Effector memory CD8-positive, alpha-beta T cell (primary cell): ENCODE measurements around the gene PRPF18.
A peak's percentile ranks its signal among the peaks of the same experiment; 100 is the strongest.

ENCODE experiments used
- ATAC-seq: fragments of 150-1000 bp; cut with Tn5 transposase; replicated peaks from 2 replicates; pipeline ENCODE4 v1.10.0; 2021; ENCODE audit warnings: mild to moderate bottlenecking, moderate library complexity
- DNase-seq, 3 experiments: peaks; one replicate each; pipeline ENCODE4 v3.0.0; 2021
- H3K27ac Mint-ChIP-seq, 2 donors: one replicate each; pipeline ENCODE4 v1.8.0; 2022; ENCODE audit warnings: mild to moderate bottlenecking in 2 of 2, mixed read lengths in 2 of 2, moderate library complexity in 2 of 2
- H3K27me3 Mint-ChIP-seq, 2 donors: one replicate each; pipeline ENCODE4 v1.8.0; 2022; ENCODE audit warnings: mixed read lengths in 2 of 2
- H3K36me3 Mint-ChIP-seq: one replicate; pipeline ENCODE4 v1.8.0; 2022; ENCODE audit warnings: mild to moderate bottlenecking, moderate library complexity, mixed read lengths; ENCODE audit not compliant: insufficient read depth
- H3K4me1 Mint-ChIP-seq, 2 donors: one replicate each; pipeline ENCODE4 v1.8.0; 2022; ENCODE audit warnings: low read depth in 2 of 2, mixed read lengths in 2 of 2
- H3K4me3 Mint-ChIP-seq, 2 donors: one replicate each; pipeline ENCODE4 v1.8.0; 2022; ENCODE audit warnings: mild to moderate bottlenecking in 2 of 2, mixed read lengths in 2 of 2, moderate library complexity in 2 of 2
- H3K9me3 Mint-ChIP-seq, 2 donors: one replicate each; pipeline ENCODE4 v1.8.0; 2022; ENCODE audit warnings: mixed read lengths in 2 of 2

PRPF18 gene

GRCh38 chr10:13654846-13655245 is 68.1 kb downstream of the PRPF18 start:
- no peak for ATAC-seq
- Mint-ChIP-seq H3K27me3 (no peaks in the 10 kb centered on the region), H3K4me3 (no peak overlapping the region), H3K9me3 (no peaks in the 10 kb centered on the region), H3K4me1 (peaks cover 0 to under 1% of the 10 kb centered on the region in 2 donors), H3K27ac (no peak overlapping the region), H3K36me3 (no peaks in the 10 kb centered on the region)
- no peak for DNase-seq

GRCh38 chr10:13656337-13657100 is 69.8 kb downstream of the PRPF18 start:
- no peak for ATAC-seq
- no peaks in the 10 kb centered on the region for H3K36me3 Mint-ChIP-seq
- no peak overlapping the region for H3K27ac Mint-ChIP-seq
- no peak for DNase-seq
- H3K4me1 Mint-ChIP-seq, result peaks cover 0 to 6% of the 10 kb centered on the region in 2 donors
- H3K27me3 Mint-ChIP-seq, result no peaks in the 10 kb centered on the region
- no peaks in the 10 kb centered on the region for H3K9me3 Mint-ChIP-seq
- no peak overlapping the region for H3K4me3 Mint-ChIP-seq

DNA sequence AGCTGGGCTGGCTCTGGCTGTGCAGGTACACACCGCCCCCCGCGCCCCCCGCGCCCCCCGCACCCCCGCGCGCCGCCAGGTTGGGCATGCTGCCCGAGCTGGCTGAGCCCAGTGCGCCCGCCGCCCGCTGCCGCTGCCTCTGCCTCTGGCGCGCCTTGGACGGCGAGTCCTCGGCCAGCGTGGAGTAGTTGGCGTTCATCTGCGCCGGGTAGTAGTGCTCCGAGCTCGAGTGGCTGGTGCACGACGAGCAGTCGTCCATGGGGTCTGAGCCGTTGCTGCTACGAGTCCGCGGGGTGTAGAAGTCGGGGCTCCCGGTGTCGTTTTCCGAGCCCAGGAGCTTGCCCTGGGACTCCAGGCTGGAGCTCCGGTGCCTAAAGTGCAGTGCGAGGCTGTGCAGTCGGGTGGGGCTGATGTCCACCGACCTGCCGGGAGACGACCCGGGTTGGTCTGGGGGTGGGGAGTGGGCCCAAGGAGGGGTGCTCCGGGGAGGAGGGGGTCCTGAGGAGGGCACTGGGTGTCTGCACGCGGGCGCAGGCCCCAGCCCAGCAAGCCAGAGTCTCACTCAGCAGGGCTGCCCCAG is 70.4 kb downstream of the PRPF18 start:
- no peaks in the 10 kb centered on the region for H3K27me3 Mint-ChIP-seq
- peaks cover 0 to 6% of the 10 kb centered on the region in 2 donors for H3K4me1 Mint-ChIP-seq
- ATAC-seq, result no peak
- no peak for DNase-seq
- H3K4me3 Mint-ChIP-seq, result no peak overlapping the region
- H3K36me3 Mint-ChIP-seq, result no peaks in the 10 kb centered on the region
- H3K9me3 Mint-ChIP-seq, result no peaks in the 10 kb centered on the region
- no peak overlapping the region for H3K27ac Mint-ChIP-seq

GRCh38 chr10:13658264-13658663 is 71.5 kb downstream of the PRPF18 start:
- DNase-seq, result no peak
- H3K4me1 Mint-ChIP-seq, result peaks cover 0 to 6% of the 10 kb centered on the region in 2 donors
- no peak overlapping the region for H3K27ac Mint-ChIP-seq
- no peak overlapping the region for H3K4me3 Mint-ChIP-seq
- H3K27me3 Mint-ChIP-seq, result no peaks in the 10 kb centered on the region
- no peak for ATAC-seq
- H3K9me3 Mint-ChIP-seq, result no peaks in the 10 kb centered on the region
- H3K36me3 Mint-ChIP-seq, result no peaks in the 10 kb centered on the region

- Mint-ChIP-seq H3K36me3 (no peaks in the 10 kb centered on the region), H3K4me3 (peak overlapping the region in 1 of 2 donors; percentile 21), H3K27me3 (no peaks in the 10 kb centered on the region), H3K27ac (no peak overlapping the region), H3K4me1 (peaks cover 0 to 6% of the 10 kb centered on the region in 2 donors), H3K9me3 (no peaks in the 10 kb centered on the region)
- DNase-seq (no peak), ATAC-seq (no peak)
Observed at GRCh38 chr10:13658871-13659685, 72.3 kb downstream of the PRPF18 start.

GRCh38 chr10:13659887-13660550 is 73.3 kb downstream of the PRPF18 start:
- peak overlapping the region in 1 of 2 donors; percentile 44 for H3K27ac Mint-ChIP-seq
- H3K4me1 Mint-ChIP-seq, result peaks cover 0 to 6% of the 10 kb centered on the region in 2 donors
- H3K9me3 Mint-ChIP-seq, result no peaks in the 10 kb centered on the region
- no peaks in the 10 kb centered on the region for H3K27me3 Mint-ChIP-seq
- ATAC-seq (peak; percentile 63), DNase-seq (peak; percentile 60 to 65 (median 61))
- no peak overlapping the region for H3K4me3 Mint-ChIP-seq
- H3K36me3 Mint-ChIP-seq, result no peaks in the 10 kb centered on the region

DNA sequence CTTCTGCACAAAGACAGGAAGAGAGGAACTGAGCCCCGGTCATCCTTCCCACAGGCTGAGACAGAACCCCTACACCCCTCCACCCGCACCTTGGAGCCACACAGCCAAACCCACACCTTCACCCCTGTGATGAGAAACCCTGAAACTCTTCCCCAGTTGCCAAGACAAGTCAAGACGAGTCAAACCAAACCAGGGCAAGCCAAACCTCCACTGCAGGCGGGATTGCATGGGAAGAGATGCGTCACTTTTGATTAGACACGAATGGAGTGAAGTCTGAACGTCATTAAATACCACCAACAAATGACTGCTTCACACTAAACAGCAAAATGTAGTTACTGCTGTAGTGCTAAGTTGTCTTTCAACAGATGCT is 73.8 kb downstream of the PRPF18 start:
- H3K4me1 Mint-ChIP-seq, result peaks cover 0 to 6% of the 10 kb centered on the region in 2 donors
- H3K4me3 Mint-ChIP-seq, result no peak overlapping the region
- peak overlapping the region in 1 of 2 donors; percentile 44 for H3K27ac Mint-ChIP-seq
- no peaks in the 10 kb centered on the region for H3K36me3 Mint-ChIP-seq
- H3K27me3 Mint-ChIP-seq, result no peaks in the 10 kb centered on the region
- H3K9me3 Mint-ChIP-seq, result no peaks in the 10 kb centered on the region
- ATAC-seq (no peak), DNase-seq (no peak)

- no peaks in the 10 kb centered on the region for H3K9me3 Mint-ChIP-seq
- no peak overlapping the region for H3K27ac Mint-ChIP-seq
- DNase-seq, result no peak
- no peak overlapping the region for H3K4me3 Mint-ChIP-seq
- H3K36me3 Mint-ChIP-seq, result no peaks in the 10 kb centered on the region
- peaks cover 0 to 6% of the 10 kb centered on the region in 2 donors for H3K4me1 Mint-ChIP-seq
- no peaks in the 10 kb centered on the region for H3K27me3 Mint-ChIP-seq
- ATAC-seq, result no peak
Observed at GRCh38 chr10:13661256-13661655, 74.5 kb downstream of the PRPF18 start.

DNA sequence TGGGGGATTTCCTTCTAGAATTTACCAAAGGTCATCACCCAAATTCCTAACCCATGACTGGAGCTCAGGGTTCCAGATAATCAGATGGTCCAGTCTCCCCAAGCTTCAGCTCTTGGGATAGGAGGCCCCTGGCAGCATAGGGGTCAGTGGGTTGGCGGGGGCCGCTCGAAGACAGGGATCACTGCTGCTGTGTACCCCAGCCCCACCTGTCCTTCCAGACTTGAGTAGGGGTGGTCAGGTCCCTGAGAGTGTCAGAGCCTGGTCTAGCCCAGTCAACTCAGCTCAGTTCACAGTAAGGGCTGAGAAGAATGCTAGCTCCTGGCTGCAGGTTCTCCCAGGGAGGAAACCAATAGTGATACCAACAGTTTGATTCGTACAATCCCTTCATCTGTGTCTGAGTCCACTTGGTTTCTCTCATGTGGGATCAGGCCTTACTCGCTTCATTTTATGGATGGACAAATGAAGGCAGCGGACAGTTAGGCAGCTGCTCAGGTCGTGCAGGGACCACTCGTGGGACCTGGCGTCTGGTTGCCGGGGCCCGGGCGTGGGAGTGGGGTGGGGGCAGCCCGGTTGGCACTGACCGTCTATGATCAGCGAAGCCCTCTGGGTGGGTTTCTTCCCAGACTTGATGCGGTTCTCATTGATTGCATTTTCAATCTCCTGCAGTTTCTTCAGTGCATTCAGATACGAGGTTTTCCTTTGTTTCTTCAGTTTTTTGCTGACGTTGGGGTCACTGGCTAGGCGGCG is 78.9 kb downstream of the PRPF18 start:
- Mint-ChIP-seq H3K27ac (no peak overlapping the region), H3K9me3 (no peaks in the 10 kb centered on the region), H3K27me3 (no peaks in the 10 kb centered on the region), H3K4me1 (no peaks in the 10 kb centered on the region), H3K36me3 (no peaks in the 10 kb centered on the region), H3K4me3 (no peak overlapping the region)
- DNase-seq (no peak), ATAC-seq (no peak)

- no peaks in the 10 kb centered on the region for H3K9me3 Mint-ChIP-seq
- no peak overlapping the region for H3K27ac Mint-ChIP-seq
- H3K27me3 Mint-ChIP-seq, result no peaks in the 10 kb centered on the region
- H3K4me1 Mint-ChIP-seq, result no peaks in the 10 kb centered on the region
- no peak overlapping the region for H3K4me3 Mint-ChIP-seq
- DNase-seq (no peak), ATAC-seq (no peak)
- no peaks in the 10 kb centered on the region for H3K36me3 Mint-ChIP-seq
Observed at GRCh38 chr10:13668126-13668525, 81.4 kb downstream of the PRPF18 start.

DNA sequence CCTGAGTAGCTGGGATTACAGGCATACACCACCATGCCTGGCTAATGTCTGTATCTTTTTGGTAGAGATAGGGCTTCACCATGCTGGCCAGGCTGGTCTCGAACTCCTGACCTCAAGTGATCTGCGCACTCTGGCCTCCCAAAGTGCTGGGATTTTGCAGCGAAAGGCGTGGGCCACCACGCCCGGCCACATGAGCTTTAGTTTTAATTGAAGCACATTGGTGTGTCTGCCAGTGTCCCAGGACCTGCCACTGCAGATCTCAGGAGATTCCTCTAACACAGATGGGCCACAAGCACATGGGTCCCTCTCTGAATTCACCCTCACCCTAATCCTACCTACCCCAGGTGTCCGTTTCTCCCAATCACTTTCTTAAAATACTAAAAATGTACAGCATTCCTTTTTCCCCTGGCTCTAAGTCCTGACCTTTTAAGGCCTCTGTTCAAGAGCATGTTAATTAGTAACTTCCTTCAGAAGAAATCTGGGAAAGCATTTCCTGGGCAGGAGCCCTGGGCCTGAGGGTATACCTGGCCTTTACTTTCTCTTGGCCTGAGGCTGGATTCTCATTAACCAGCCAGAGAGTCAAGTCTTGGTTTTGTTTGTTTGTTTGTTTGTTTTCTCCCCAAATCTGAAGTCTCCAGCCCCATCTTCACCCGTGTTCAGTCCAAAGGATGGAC is 82.6 kb downstream of the PRPF18 start:
- Mint-ChIP-seq H3K27ac (no peak overlapping the region), H3K4me1 (no peaks in the 10 kb centered on the region), H3K36me3 (no peaks in the 10 kb centered on the region), H3K4me3 (no peak overlapping the region), H3K27me3 (no peaks in the 10 kb centered on the region), H3K9me3 (no peaks in the 10 kb centered on the region)
- DNase-seq, result no peak
- ATAC-seq, result no peak

DNA sequence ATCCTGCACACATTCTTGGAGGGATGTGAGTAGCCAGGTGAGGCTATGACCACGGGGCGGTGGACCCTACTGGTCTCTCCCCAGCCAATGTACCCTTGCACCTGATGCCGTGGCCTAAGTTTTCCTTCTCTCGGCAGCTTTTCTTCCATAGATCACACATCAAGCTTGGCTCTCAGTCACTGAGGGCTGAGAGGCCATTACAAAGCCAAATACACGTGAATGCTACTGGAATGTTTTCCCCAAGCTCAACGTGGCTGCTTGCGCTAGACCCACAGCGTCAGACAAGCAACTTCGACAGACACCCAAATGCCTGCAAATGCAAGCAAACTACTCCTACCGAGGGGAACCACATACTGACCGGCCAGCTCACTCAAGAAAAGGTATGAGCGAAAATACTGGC is 83.1 kb downstream of the PRPF18 start:
- Mint-ChIP-seq H3K9me3 (no peaks in the 10 kb centered on the region), H3K27ac (no peak overlapping the region), H3K27me3 (no peaks in the 10 kb centered on the region), H3K4me3 (no peak overlapping the region), H3K4me1 (no peaks in the 10 kb centered on the region), H3K36me3 (no peaks in the 10 kb centered on the region)
- no peak for ATAC-seq
- DNase-seq, result no peak
